OCI-LY7 (cell line): ENCODE data around the gene MYOCD. TPM values are rescaled to one million over a fixed set of nuclear protein-coding genes. Genes with fewer than 3 reads are reported as not detected.

Experiments
- BruUV-seq: library from RNA; stranded (reverse); fragments of 400-500 nt; replicated peaks from 2 replicates; lab custom pipeline; 2021; lab: Mats Ljungman, UMichigan
- CTCF ChIA-PET: fragments of 300-600 bp; sonication (Branson Sonifier 250); formaldehyde crosslinking; loops from one replicate; lab custom pipeline; 2022; ENCODE audit warnings: antibody characterized with exemption; ENCODE audit not compliant: unreplicated experiment; lab: Charles Lee
- POLR2A ChIA-PET: fragments of 300-600 bp; sonication (Branson Sonifier 250); formaldehyde crosslinking; loops from one replicate; lab custom pipeline; 2022; ENCODE audit warnings: antibody characterized with exemption; lab: Charles Lee
- DNase-seq: peaks from one replicate; pipeline ENCODE4 v3.0.0-alpha.2; 2015; ENCODE audit warnings: low spot score
- H2AFZ ChIP-seq: fragments of 200-600 bp; sonication (generic), shearing (Covaris generic); 2 replicates; pipeline ENCODE4 v1.6.1; 2014; ENCODE audit warnings: mild to moderate bottlenecking, antibody characterized with exemption, low read length, moderate library complexity
- H3K27ac ChIP-seq: fragments of 200-600 bp; sonication (generic); 2 replicates; pipeline ENCODE4 v1.5.1; 2014; ENCODE audit warnings: mixed run types, low read depth, mild to moderate bottlenecking, moderate library complexity, low read length, inconsistent platforms; ENCODE audit not compliant: poor library complexity, severe bottlenecking
- H3K36me3 ChIP-seq: fragments of 200-600 bp; sonication (generic); 2 replicates; pipeline ENCODE4 v1.6.1; 2014; ENCODE audit warnings: mild to moderate bottlenecking, antibody characterized with exemption, low read length, moderate library complexity, mixed read lengths; ENCODE audit not compliant: insufficient read depth
- H3K4me1 ChIP-seq: fragments of 200-600 bp; sonication (generic); 2 replicates; pipeline ENCODE4 v1.5.1; 2014; ENCODE audit warnings: mild to moderate bottlenecking, low read length; ENCODE audit not compliant: insufficient read depth, poor library complexity, severe bottlenecking
- H3K4me2 ChIP-seq: fragments of 200-600 bp; sonication (generic); 2 replicates; pipeline ENCODE4 v1.6.1; 2014; ENCODE audit warnings: mild to moderate bottlenecking, low read length
- H3K4me3 ChIP-seq: fragments of 200-600 bp; sonication (generic); 2 replicates; pipeline ENCODE4 v1.5.1; 2014; ENCODE audit warnings: mild to moderate bottlenecking, low read depth, low read length; ENCODE audit not compliant: poor library complexity, severe bottlenecking
- H3K79me2 ChIP-seq: fragments of 200-600 bp; sonication (generic); 2 replicates; pipeline ENCODE4 v1.6.1; 2016; ENCODE audit warnings: low read depth, mild to moderate bottlenecking, low read length, moderate library complexity, mixed read lengths; ENCODE audit not compliant: insufficient read depth
- H3K9me2 ChIP-seq: fragments of 200-600 bp; sonication (generic); 2 replicates; pipeline ENCODE4 v1.6.1; 2016; ENCODE audit warnings: mild to moderate bottlenecking, low read length, mixed read lengths; ENCODE audit not compliant: insufficient read depth
- H3K9me3 ChIP-seq: fragments of 200-600 bp; sonication (generic); 2 replicates; pipeline ENCODE4 v1.6.1; 2014; ENCODE audit warnings: mild to moderate bottlenecking, mixed run types, low read length, mixed read lengths
- H4K20me1 ChIP-seq: fragments of 200-600 bp; sonication (generic); 2 replicates; pipeline ENCODE4 v1.6.1; 2014; ENCODE audit warnings: mild to moderate bottlenecking, antibody characterized with exemption, low read length, moderate library complexity, mixed read lengths; ENCODE audit not compliant: insufficient read depth
- EZH2phosphoT487 ChIP-seq: fragments of 200-600 bp; sonication (generic); IDR thresholded peaks from 2 replicates; pipeline ENCODE4 v1.6.1; 2018; ENCODE audit warnings: low read depth, borderline replicate concordance, mild to moderate bottlenecking, mixed run types, antibody characterized with exemption, low read length, moderate library complexity, mixed read lengths
- intact Hi-C: fragments of 100-400 bp; cut with micrococcal nuclease; formaldehyde crosslinking; loops from one replicate; pipeline ENCODE4 v1.10.0; 2022; ENCODE audit not compliant: unreplicated experiment
- total RNA-seq, 2 experiments: library from RNA; depleted of rRNA in 1 of 2; stranded (reverse); fragments of >200 nt in 1 of 2; shearing (Covaris generic) in 1 of 2; gene quantifications; 2 replicates each; pipeline ENCODE4 v1.2.3, GENCODE V29; 2014 to 2022
- TF ChIP-seq, protein P1 (sequence below): fragments of 200-600 bp; sonication (generic); conservative IDR thresholded peaks from 2 replicates; pipeline ENCODE4 v1.5.1; 2014; ENCODE audit warnings: mild to moderate bottlenecking, antibody characterized with exemption, low read length, moderate library complexity, mixed read lengths

Gene MYOCD
- total RNA-seq, 2 experiments from 2014 or later: not detected

DNA sequence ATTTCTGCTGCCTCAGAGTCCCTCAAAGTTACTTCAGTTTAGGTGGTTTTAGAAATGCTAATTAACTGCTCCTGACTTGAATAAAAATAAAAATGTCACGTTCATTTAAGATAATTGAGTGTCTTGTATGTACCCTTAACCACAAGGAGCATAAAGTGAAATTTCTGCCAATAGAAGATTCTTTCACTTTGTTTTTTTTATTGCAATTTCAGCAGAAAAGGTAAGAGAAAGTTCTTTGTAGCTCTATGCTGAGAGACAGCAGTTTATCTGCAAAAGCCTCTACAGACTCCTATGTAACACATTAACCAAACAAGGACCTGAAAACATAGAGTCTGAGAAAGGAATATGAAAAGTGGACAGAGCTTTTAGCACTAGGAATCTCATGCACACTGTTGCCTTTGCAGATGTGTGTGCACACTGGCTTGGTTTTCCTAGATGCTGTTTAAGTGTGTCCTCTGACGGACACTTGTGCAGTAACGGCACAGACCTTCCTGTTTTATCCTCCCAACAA lies 135.2 kb downstream of the MYOCD start:
- ChIA-PET POLR2A (interaction anchor here (1.1 to 1.8 kb wide), 2 partner anchors 13 to 15 kb away, joined by 3 to 14 read pairs; no protein-coding TSS in a partner anchor), CTCF (no interaction called here)
- Histone ChIP-seq H3K9me2 (no peaks in the 10 kb centered on the region), H3K4me3 (peak overlapping the region; percentile 14), H3K27ac (no peak overlapping the region), H3K79me2 (peaks cover 22% of the 10 kb centered on the region; the same call in 1 of the 2 replicates), H4K20me1 (no peaks in the 10 kb centered on the region), H2AFZ (peak overlapping the region; percentile 16; the same call in 1 of the 2 replicates), H3K9me3 (peaks cover 8% of the 10 kb centered on the region; the same call in 1 of the 2 replicates), H3K4me2 (peak overlapping the region; percentile 42), H3K36me3 (no peaks in the 10 kb centered on the region; the same call in 1 of the 2 replicates), H3K4me1 (peaks cover 21% of the 10 kb centered on the region)
- BruUV-seq: no TSS peak
- intact Hi-C loops: no loop called here
- DNase-seq: no peak
- TF ChIP-seq EZH2phosphoT487: no peak
- TF ChIP-seq, protein P1, sequence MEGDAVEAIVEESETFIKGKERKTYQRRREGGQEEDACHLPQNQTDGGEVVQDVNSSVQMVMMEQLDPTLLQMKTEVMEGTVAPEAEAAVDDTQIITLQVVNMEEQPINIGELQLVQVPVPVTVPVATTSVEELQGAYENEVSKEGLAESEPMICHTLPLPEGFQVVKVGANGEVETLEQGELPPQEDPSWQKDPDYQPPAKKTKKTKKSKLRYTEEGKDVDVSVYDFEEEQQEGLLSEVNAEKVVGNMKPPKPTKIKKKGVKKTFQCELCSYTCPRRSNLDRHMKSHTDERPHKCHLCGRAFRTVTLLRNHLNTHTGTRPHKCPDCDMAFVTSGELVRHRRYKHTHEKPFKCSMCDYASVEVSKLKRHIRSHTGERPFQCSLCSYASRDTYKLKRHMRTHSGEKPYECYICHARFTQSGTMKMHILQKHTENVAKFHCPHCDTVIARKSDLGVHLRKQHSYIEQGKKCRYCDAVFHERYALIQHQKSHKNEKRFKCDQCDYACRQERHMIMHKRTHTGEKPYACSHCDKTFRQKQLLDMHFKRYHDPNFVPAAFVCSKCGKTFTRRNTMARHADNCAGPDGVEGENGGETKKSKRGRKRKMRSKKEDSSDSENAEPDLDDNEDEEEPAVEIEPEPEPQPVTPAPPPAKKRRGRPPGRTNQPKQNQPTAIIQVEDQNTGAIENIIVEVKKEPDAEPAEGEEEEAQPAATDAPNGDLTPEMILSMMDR: no peak

DNA sequence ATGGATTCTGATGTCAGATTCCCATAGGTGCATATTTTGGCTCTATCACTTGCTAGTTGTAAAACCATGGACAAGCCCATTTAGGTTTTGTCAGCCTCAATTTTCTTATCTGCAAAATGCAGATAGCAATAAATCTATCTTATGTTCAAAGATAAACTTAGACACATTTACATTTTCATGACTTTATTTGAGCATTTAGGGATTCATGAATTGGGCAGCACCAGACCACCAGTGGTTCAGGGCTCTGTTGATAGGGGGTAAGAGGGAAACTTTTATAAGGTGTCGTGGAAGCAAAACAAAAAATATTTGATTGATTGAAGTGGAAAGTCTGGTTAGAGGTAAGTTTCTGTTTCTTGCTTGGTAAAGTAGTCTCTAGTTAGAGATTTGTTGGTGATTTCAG lies 140.9 kb downstream of the MYOCD start:
- ChIA-PET POLR2A (interaction anchor here (0.9 kb wide), 1 partner anchor 9 kb away, joined by 3 read pairs; no protein-coding TSS in a partner anchor), CTCF (no interaction called here)
- BruUV-seq: no TSS peak
- Histone ChIP-seq H3K9me2 (no peaks in the 10 kb centered on the region), H3K79me2 (peaks cover 7% of the 10 kb centered on the region; the same call in 1 of the 2 replicates), H3K9me3 (peaks cover 16% of the 10 kb centered on the region; the same call in 1 of the 2 replicates), H3K27ac (no peak overlapping the region), H2AFZ (no peak overlapping the region), H3K4me3 (no peak overlapping the region), H4K20me1 (no peaks in the 10 kb centered on the region), H3K4me2 (no peak overlapping the region), H3K4me1 (peaks cover 5% of the 10 kb centered on the region), H3K36me3 (peaks cover 4% of the 10 kb centered on the region; the same call in 1 of the 2 replicates)
- intact Hi-C loops: no loop called here
- no peak for TF ChIP-seq EZH2phosphoT487
- TF ChIP-seq, protein P1: no peak
- DNase-seq: no peak

DNA sequence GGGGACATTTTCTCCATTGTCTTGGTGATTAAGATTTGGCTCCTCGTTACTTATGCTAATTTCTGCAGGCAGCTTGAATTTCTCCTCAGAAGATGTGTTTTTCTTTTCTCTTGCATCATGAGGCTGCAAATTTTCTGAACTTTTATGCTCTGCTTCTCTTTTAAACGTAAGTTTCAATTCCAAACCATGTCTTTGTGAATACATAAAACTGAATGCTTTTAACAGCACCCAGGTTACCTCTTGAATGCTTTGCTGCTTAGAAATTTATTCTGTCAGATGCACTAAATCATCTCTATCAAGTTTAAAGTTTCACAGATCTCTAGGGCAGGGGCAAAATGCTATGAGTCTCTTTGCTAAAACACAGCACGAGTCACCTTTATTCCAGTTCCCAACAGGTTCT lies 143.0 kb downstream of the MYOCD start:
- no peak for DNase-seq
- intact Hi-C loops: no loop called here
- H3K36me3 ChIP-seq: peaks cover 4% of the 10 kb centered on the region; the same call in 1 of the 2 replicates

More for the DNA sequence above, 143.0 kb downstream of the MYOCD start:
- BruUV-seq: no TSS peak
- H3K79me2 ChIP-seq: no peaks in the 10 kb centered on the region
- no peaks in the 10 kb centered on the region for H3K9me2 ChIP-seq
- POLR2A ChIA-PET: no interaction called here
- no peak overlapping the region for H2AFZ ChIP-seq
- H3K4me3 ChIP-seq: no peak overlapping the region
- CTCF ChIA-PET: no interaction called here
- peaks cover 15% of the 10 kb centered on the region for H3K4me1 ChIP-seq
- H3K4me2 ChIP-seq: no peak overlapping the region
- peaks cover 16% of the 10 kb centered on the region; the same call in 1 of the 2 replicates for H3K9me3 ChIP-seq
- no peak overlapping the region for H3K27ac ChIP-seq
- TF ChIP-seq EZH2phosphoT487: no peak
- TF ChIP-seq, protein P1: no peak
- H4K20me1 ChIP-seq: no peaks in the 10 kb centered on the region
